Mucosa of rectum (tissue), 2 donors: ENCODE data around the gene TNFAIP8L2.

Experiments
- H3K27ac ChIP-seq, 2 donors: one replicate each; pipeline ENCODE4 v1.7.0; 2013; ENCODE audit warnings: inconsistent platforms in 2 of 2, low read depth in 2 of 2, low read length in 2 of 2
- H3K27me3 ChIP-seq, 2 donors: one replicate each; pipeline ENCODE4 v1.7.0; 2013; ENCODE audit warnings: low read length in 2 of 2; ENCODE audit not compliant: control insufficient read depth in 2 of 2, insufficient read depth in 2 of 2
- H3K36me3 ChIP-seq, 2 donors: one replicate each; pipeline ENCODE4 v1.7.0; 2013; ENCODE audit warnings: low read length in 2 of 2; ENCODE audit not compliant: control insufficient read depth in 2 of 2, insufficient read depth in 2 of 2
- H3K4me1 ChIP-seq, 2 donors: one replicate each; pipeline ENCODE4 v1.7.0; 2013; ENCODE audit warnings: low read length in 2 of 2, mild to moderate bottlenecking in 1 of 2; ENCODE audit not compliant: control insufficient read depth in 2 of 2, insufficient read depth in 2 of 2
- H3K4me3 ChIP-seq, 2 donors: one replicate each; pipeline ENCODE4 v1.7.0; 2013; ENCODE audit warnings: low read length in 2 of 2
- H3K9ac ChIP-seq, 2 donors: one replicate each; pipeline ENCODE4 v1.7.0; 2013; ENCODE audit warnings: low read length in 2 of 2, low read depth in 1 of 2, mild to moderate bottlenecking in 1 of 2
- H3K9me3 ChIP-seq, 2 donors: one replicate each; pipeline ENCODE4 v1.7.0; 2013; ENCODE audit warnings: low read length in 2 of 2; ENCODE audit not compliant: control insufficient read depth in 2 of 2
- donor health status: healthy.
- donor health status: Normal muscosa, but diverticular disease.

TNFAIP8L2 gene

DNA sequence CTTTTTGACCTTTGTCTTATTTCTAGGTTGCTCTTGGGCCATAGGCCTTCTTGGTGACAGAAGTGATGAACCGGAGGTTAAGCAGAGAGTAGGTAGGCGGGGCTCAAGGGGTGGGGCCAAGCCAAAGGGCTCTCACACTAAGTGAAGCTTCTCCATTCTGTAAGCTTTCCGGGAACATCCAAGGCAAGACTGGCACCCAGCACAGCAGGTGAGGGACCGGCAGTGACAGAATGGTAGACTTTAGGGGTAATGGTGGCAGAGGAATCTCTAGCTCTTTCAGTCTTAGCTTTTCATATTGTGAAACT, at the start of gene TNFAIP8L2:
Gene TNFAIP8L2 (plus strand): TSS at position 135 of the 305 bp plus-strand sequence. CDS start 2,049 bp downstream, outside the sequence.
- H3K9me3 ChIP-seq = no peaks in the 10 kb centered on the region
- H3K4me3 ChIP-seq = peak within 1 kb of the TSS; percentile 44 to 77
- H3K36me3 ChIP-seq = peaks cover 20 to 22% of the 10 kb centered on the region in 2 donors
- H3K4me1 ChIP-seq = no peaks in the 10 kb centered on the region
- peak within 1 kb of the TSS in 1 of 2 donors; percentile 68 for H3K9ac ChIP-seq
- no peaks in the 10 kb centered on the region for H3K27me3 ChIP-seq
- H3K27ac ChIP-seq = peak within 1 kb of the TSS in 1 of 2 donors; percentile 85

DNA sequence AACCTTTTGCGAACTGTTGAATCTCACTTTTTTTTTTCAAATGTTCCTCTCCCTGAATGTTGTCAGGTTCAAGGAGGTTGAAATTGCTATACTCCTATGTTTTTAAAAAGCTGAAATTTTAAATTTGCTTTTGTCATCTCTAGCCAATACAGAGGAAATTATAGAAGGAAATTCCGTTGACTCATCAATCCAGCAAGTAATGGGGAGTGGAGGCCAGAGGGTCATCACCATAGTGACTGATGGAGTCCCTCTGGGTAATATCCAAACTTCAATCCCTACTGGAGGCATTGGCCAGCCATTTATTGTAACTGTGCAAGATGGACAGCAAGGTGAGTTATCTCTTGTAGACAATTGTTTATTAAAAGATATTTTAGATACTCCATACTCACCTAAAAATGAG, 49.6 kb upstream of the TNFAIP8L2 start:
- Histone ChIP-seq H3K9me3 (no peaks in the 10 kb centered on the region), H3K9ac (no peak overlapping the region), H3K4me1 (no peaks in the 10 kb centered on the region), H3K27me3 (no peaks in the 10 kb centered on the region), H3K36me3 (peaks cover 6 to 11% of the 10 kb centered on the region in 2 donors), H3K27ac (no peak overlapping the region), H3K4me3 (no peak overlapping the region)

- H3K27me3 ChIP-seq = no peaks in the 10 kb centered on the region
- no peaks in the 10 kb centered on the region for H3K4me1 ChIP-seq
- no peak overlapping the region for H3K27ac ChIP-seq
- H3K9me3 ChIP-seq = no peaks in the 10 kb centered on the region
- H3K9ac ChIP-seq = no peak overlapping the region
- H3K4me3 ChIP-seq = no peak overlapping the region
- peaks cover 6 to 11% of the 10 kb centered on the region in 2 donors for H3K36me3 ChIP-seq
Observed at GRCh38 chr1:151108331-151108730, 48.1 kb upstream of the TNFAIP8L2 start.

- Histone ChIP-seq H3K27ac (no peak overlapping the region), H3K9ac (no peak overlapping the region), H3K36me3 (peaks cover 4 to 9% of the 10 kb centered on the region in 2 donors), H3K4me1 (no peaks in the 10 kb centered on the region), H3K27me3 (no peaks in the 10 kb centered on the region), H3K4me3 (no peak overlapping the region), H3K9me3 (no peaks in the 10 kb centered on the region)
Observed at GRCh38 chr1:151113877-151114276, 42.6 kb upstream of the TNFAIP8L2 start.

- Histone ChIP-seq H3K9ac (no peak overlapping the region), H3K27me3 (no peaks in the 10 kb centered on the region), H3K4me3 (no peak overlapping the region), H3K36me3 (peaks cover 4 to 5% of the 10 kb centered on the region in 2 donors), H3K9me3 (no peaks in the 10 kb centered on the region), H3K4me1 (no peaks in the 10 kb centered on the region), H3K27ac (no peak overlapping the region)
Observed at GRCh38 chr1:151124763-151125403, 31.6 kb upstream of the TNFAIP8L2 start.

GRCh38 chr1:151128800-151129199, 27.6 kb upstream of the TNFAIP8L2 start:
- no peak overlapping the region for H3K27ac ChIP-seq
- peaks cover 0 to 4% of the 10 kb centered on the region in 2 donors for H3K36me3 ChIP-seq
- peaks cover 10 to 14% of the 10 kb centered on the region in 2 donors for H3K4me1 ChIP-seq
- no peak overlapping the region for H3K4me3 ChIP-seq
- no peaks in the 10 kb centered on the region for H3K9me3 ChIP-seq
- peaks cover 0 to 23% of the 10 kb centered on the region in 2 donors for H3K27me3 ChIP-seq
- H3K9ac ChIP-seq = no peak overlapping the region

GRCh38 chr1:151130987-151131586, 25.4 kb upstream of the TNFAIP8L2 start:
- peaks cover 2 to 23% of the 10 kb centered on the region in 2 donors for H3K27me3 ChIP-seq
- H3K4me1 ChIP-seq = peaks cover 10 to 14% of the 10 kb centered on the region in 2 donors
- no peaks in the 10 kb centered on the region for H3K9me3 ChIP-seq
- H3K36me3 ChIP-seq = no peaks in the 10 kb centered on the region
- peak overlapping the region; percentile 14 to 58 for H3K9ac ChIP-seq
- H3K4me3 ChIP-seq = peak overlapping the region; percentile 54 to 65
- no peak overlapping the region for H3K27ac ChIP-seq

GRCh38 chr1:151131701-151132334, 24.6 kb upstream of the TNFAIP8L2 start:
- Histone ChIP-seq H3K4me3 (peak overlapping the region; percentile 54 to 65), H3K27me3 (peaks cover 2 to 23% of the 10 kb centered on the region in 2 donors), H3K27ac (no peak overlapping the region)

GRCh38 chr1:151132335-151133017, 24.0 kb upstream of the TNFAIP8L2 start:
- Histone ChIP-seq H3K4me3 (peak overlapping the region; percentile 31 to 54), H3K9ac (no peak overlapping the region), H3K36me3 (no peaks in the 10 kb centered on the region), H3K27me3 (peaks cover 2 to 23% of the 10 kb centered on the region in 2 donors), H3K9me3 (no peaks in the 10 kb centered on the region), H3K27ac (no peak overlapping the region), H3K4me1 (peaks cover 10 to 14% of the 10 kb centered on the region in 2 donors)

More at GRCh38 chr1:151131701-151132334, 24.6 kb upstream of the TNFAIP8L2 start:
- no peaks in the 10 kb centered on the region for H3K36me3 ChIP-seq
- no peaks in the 10 kb centered on the region for H3K9me3 ChIP-seq
- H3K4me1 ChIP-seq = peaks cover 10 to 14% of the 10 kb centered on the region in 2 donors
- peak overlapping the region; percentile 14 to 58 for H3K9ac ChIP-seq
